GM21717 (cell line): ENCODE measurements around the gene QRFPR.
"Not testable (repeated sequence)": the region's sequence is repeated elsewhere in the genome, so short reads cannot be mapped to it uniquely, and the experiment has no call there.

ENCODE experiments used
- ATAC-seq: cut with Tn5 transposase; IDR thresholded peaks from one replicate; pipeline ENCODE4 v1.9.1; 2021; ENCODE audit warnings: mild to moderate bottlenecking, moderate library complexity; ENCODE audit not compliant: unreplicated experiment

Gene QRFPR

GRCh38 chr4:121380776-121381462, at the start of gene QRFPR:
TSS of gene QRFPR (minus strand) at chr4:121381018. CDS start at chr4:121380647, 371 bp downstream.
- ATAC-seq = no peak

GRCh38 chr4:121428721-121429120, 47.9 kb upstream of the QRFPR start:
- no peak for ATAC-seq

- no peak for ATAC-seq
These were observed 40.8 kb upstream of the QRFPR start for GRCh38 chr4:121421594-121421993.

- no peak for ATAC-seq
These were observed 30.4 kb upstream of the QRFPR start for GRCh38 chr4:121411151-121411744.

GRCh38 chr4:121408567-121408966, 27.7 kb upstream of the QRFPR start:
- not testable (repeated sequence) for ATAC-seq

GRCh38 chr4:121400632-121401031, 19.8 kb upstream of the QRFPR start:
- ATAC-seq = no peak

- ATAC-seq = no peak
These were observed 17.3 kb upstream of the QRFPR start for GRCh38 chr4:121397941-121398601.

GRCh38 chr4:121397434-121397833, 16.6 kb upstream of the QRFPR start:
- ATAC-seq = no peak

GRCh38 chr4:121392426-121393086, 11.7 kb upstream of the QRFPR start:
- ATAC-seq = no peak

GRCh38 chr4:121390335-121390734, 9.5 kb upstream of the QRFPR start:
- no peak for ATAC-seq

GRCh38 chr4:121379276-121379675, 1.5 kb downstream of the QRFPR start:
- ATAC-seq = no peak

- no peak for ATAC-seq
These were observed 3.7 kb downstream of the QRFPR start for GRCh38 chr4:121377076-121377475.

- ATAC-seq = no peak
These were observed 4.3 kb downstream of the QRFPR start for GRCh38 chr4:121376556-121376955.

- no peak for ATAC-seq
These were observed 4.7 kb downstream of the QRFPR start for GRCh38 chr4:121376097-121376496.

- ATAC-seq = no peak
These were observed 5.6 kb downstream of the QRFPR start for GRCh38 chr4:121375262-121375661.

- ATAC-seq = no peak
These were observed 7.0 kb downstream of the QRFPR start for GRCh38 chr4:121373841-121374240.

GRCh38 chr4:121370729-121371325, 10.0 kb downstream of the QRFPR start:
- ATAC-seq = peak; percentile 48

- ATAC-seq = no peak
These were observed 20.3 kb downstream of the QRFPR start for GRCh38 chr4:121360495-121360894.

- ATAC-seq = no peak
These were observed 22.3 kb downstream of the QRFPR start for GRCh38 chr4:121358473-121358872.

GRCh38 chr4:121353213-121353612, 27.6 kb downstream of the QRFPR start:
- no peak for ATAC-seq

GRCh38 chr4:121344098-121344497, 36.7 kb downstream of the QRFPR start:
- ATAC-seq = no peak
